K562 (cell line): ENCODE measurements around the gene CRLF1. TPM values are rescaled to one million over a fixed set of nuclear protein-coding genes. Genes with fewer than 3 reads are reported as not detected.

Experiments
- ATF7 ChIP-seq: fragments of 450-650 bp; IDR thresholded peaks from 2 replicates; pipeline ENCODE4 v1.7.1; 2014; ENCODE audit warnings: mild to moderate bottlenecking, moderate library complexity
- BHLHE40 ChIP-seq: IDR thresholded peaks from 2 replicates; pipeline ENCODE4 v1.6.1; 2011; ENCODE audit warnings: low read length, improper control_type of control experiment
- CTCF ChIP-seq, 3 experiments: IDR thresholded peaks in 2 of 3; conservative IDR thresholded peaks in 1 of 3; 2 replicates each; pipeline ENCODE4 v1.5.1; 2011 to 2012; ENCODE audit warnings: low read length in 3 of 3, mild to moderate bottlenecking in 3 of 3, control low read depth in 2 of 3, improper control_type of control experiment in 1 of 3, inconsistent platforms in 1 of 3, low read depth in 1 of 3, mixed read lengths in 1 of 3, moderate library complexity in 1 of 3; ENCODE audit not compliant: insufficient read depth in 2 of 3
- FOXK2 ChIP-seq, 2 experiments: fragments of 450-650 bp; IDR thresholded peaks in 1 of 2; conservative IDR thresholded peaks in 1 of 2; 2 replicates each; pipeline ENCODE4 v1.6.1; 2016; ENCODE audit warnings: low read depth in 2 of 2, mild to moderate bottlenecking in 1 of 2
- HINFP ChIP-seq: fragments of 450-650 bp; conservative IDR thresholded peaks from 2 replicates; pipeline ENCODE4 v1.6.1; 2016; ENCODE audit warnings: missing genetic modification characterization, low read depth, mild to moderate bottlenecking, control low read depth, missing compliant biosample characterization
- HMGN3 ChIP-seq: IDR thresholded peaks from 2 replicates; pipeline ENCODE4 v1.6.1; 2011; ENCODE audit warnings: borderline replicate concordance, low read depth, mild to moderate bottlenecking, mixed read lengths, low read length; ENCODE audit not compliant: insufficient read length; ENCODE audit errors: extremely low read depth
- MAZ ChIP-seq, 2 experiments: fragments of 450-650 bp in 1 of 2; sonication (generic) in 1 of 2; formaldehyde crosslinking; IDR thresholded peaks in 1 of 2; conservative IDR thresholded peaks in 1 of 2; 2 replicates each; pipeline versions ENCODE4 v1.4.0 to v1.5.0; 2020; ENCODE audit warnings: mild to moderate bottlenecking in 1 of 2, missing genetic modification reagents in 1 of 2
- NFXL1 ChIP-seq: fragments of 450-650 bp; formaldehyde crosslinking; IDR thresholded peaks from 2 replicates; pipeline ENCODE4 v1.4.0; 2021; ENCODE audit warnings: mild to moderate bottlenecking
- NRF1 ChIP-seq, 2 experiments: fragments of 450-650 bp; IDR thresholded peaks in 1 of 2; conservative IDR thresholded peaks in 1 of 2; 2 replicates each; pipeline ENCODE4 v1.6.1; 2014; ENCODE audit warnings: mild to moderate bottlenecking in 2 of 2
- RFX7 ChIP-seq: fragments of 250-450 bp; sonication (Bioruptor Pico); IDR thresholded peaks from 2 replicates; pipeline ENCODE4 v1.5.1; 2021; ENCODE audit warnings: mild to moderate bottlenecking
- SMAD3 ChIP-seq: fragments of 450-650 bp; formaldehyde crosslinking; conservative IDR thresholded peaks from 2 replicates; pipeline ENCODE4 v1.4.0; 2020; ENCODE audit warnings: mild to moderate bottlenecking
- SMARCA5 ChIP-seq: fragments of 450-650 bp; IDR thresholded peaks from 2 replicates; pipeline ENCODE4 v1.6.1; 2016
- SOX6 ChIP-seq: fragments of 450-650 bp; IDR thresholded peaks from 2 replicates; pipeline ENCODE4 v1.6.1; 2014; ENCODE audit warnings: mild to moderate bottlenecking
- ZBTB43 ChIP-seq: sonication (generic); formaldehyde crosslinking; IDR thresholded peaks from 2 replicates; pipeline ENCODE4 v1.8.0; 2023; ENCODE audit warnings: mild to moderate bottlenecking, missing genetic modification reagents
- ZNF121 ChIP-seq: sonication (generic); formaldehyde crosslinking; conservative IDR thresholded peaks from 2 replicates; pipeline ENCODE4 v1.8.0; 2022; ENCODE audit warnings: missing genetic modification reagents
- ZNF274 ChIP-seq: IDR thresholded peaks from 2 replicates; pipeline ENCODE4 v1.6.1; 2011; ENCODE audit warnings: low read depth, mild to moderate bottlenecking, low read length, moderate library complexity, borderline replicate concordance
- ZNF699 ChIP-seq: fragments of 250-450 bp; sonication (Bioruptor Pico); IDR thresholded peaks from 2 replicates; pipeline ENCODE4 v1.8.0; 2021; ENCODE audit warnings: mild to moderate bottlenecking, moderate library complexity; ENCODE audit not compliant: insufficient replicate concordance
- polyA plus RNA-seq, 8 experiments: library from polyadenylated mRNA; depleted of rRNA in 4 of 8; stranded (reverse) in 5 of 8; unstranded in 3 of 8; fragments of >200 nt; fragmentation: Nextera tagmentation in 2 of 8; fragmentation: Illumina TruSeq in 1 of 8; extraction: Ambion mirVana in 2 of 8; extraction: Trizol in 1 of 8; gene quantifications; 2 replicates each; pipeline versions ENCODE4 v1.2.1 to v1.2.3, GENCODE V29; 2011 to 2014; ENCODE audit warnings: inconsistent platforms in 1 of 8, missing spikeins in 1 of 8
- total RNA-seq, 7 experiments: library from RNA; depleted of rRNA in 6 of 7; stranded (reverse); fragments of >200 nt in 6 of 7; fragmentation: Illumina TruSeq in 2 of 7; extraction: Trizol in 2 of 7; gene quantifications; 2 replicates each; pipeline versions ENCODE4 v1.2.1 to v1.2.3, GENCODE V29; 2011 to 2021; ENCODE audit warnings: low replicate concordance in 1 of 7

CRLF1 gene
- total and polyA plus RNA-seq, 9 of the 15 experiments (the other 6 are each of a cell fraction or from before 2014, with no cell fraction given) = 0.85 to 3.6 (median 1.7) TPM

GRCh38 chr19:18596752-18597157 is 9.8 kb downstream of the CRLF1 start (continued):
- TF ChIP-seq ZBTB43 (CRISPR knock-in tag) (no peak), FOXK2 (conservative IDR thresholded peaks at IDR 0.05 in 1 of 2, IDR thresholded peaks at IDR 0.05 in 1 of 2; ENCODE audit: low read depth in 2 of 2) (peak in 1 of 2 experiments; percentile 13; a peak in 1 of 4 replicates), NFXL1 (CRISPR knock-in tag) (no peak), ZNF699 (CRISPR knock-in tag) (no peak), HMGN3 (no peak), ZNF121 (CRISPR knock-in tag) (no peak), RFX7 (CRISPR knock-in tag) (no peak), SOX6 (0 out of 2 replicates have a peak, but pooled peaks have one; percentile 24), MAZ (CRISPR knock-in tag; conservative IDR thresholded peaks at IDR 0.05 in 1 of 2, IDR thresholded peaks at IDR 0.05 in 1 of 2) (peak; percentile 79 to 91), SMAD3 (no peak), NRF1 (conservative IDR thresholded peaks at IDR 0.05 in 1 of 2, IDR thresholded peaks at IDR 0.05 in 1 of 2) (peak; percentile 85 to 87), BHLHE40 (peak; percentile 98), HINFP (tag) (peak; percentile 56; the same call in 1 of the 2 replicates), CTCF (IDR thresholded peaks at IDR 0.05 in 2 of 3, conservative IDR thresholded peaks at IDR 0.05 in 1 of 3; ENCODE audit: insufficient read depth in 2 of 3, low read depth in 1 of 3, low read length in 3 of 3) (peak in 2 of 3 experiments; percentile 16 to 22; a peak in 3 of 6 replicates), ATF7 (peak; percentile 42; the same call in 1 of the 2 replicates), SMARCA5 (no peak), ZNF274 (no peak)
